Vagina (tissue), 2 donors: Measurements from ENCODE around the gene MMP19.

Experiments
- CTCF ChIP-seq, 3 experiments: fragments of 450-650 bp in 2 of 3; fragments of 200-600 bp in 1 of 3; sonication (generic) in 1 of 3; IDR thresholded peaks; one replicate each; pipeline ENCODE4 v1.5.1; 2017 to 2019; ENCODE audit warnings: antibody characterized with exemption in 3 of 3, mild to moderate bottlenecking in 2 of 3, moderate library complexity in 2 of 3
- POLR2A ChIP-seq, 2 donors: fragments of 450-650 bp; IDR thresholded peaks; one replicate each; pipeline ENCODE4 v1.6.1; 2017; ENCODE audit warnings: antibody characterized with exemption in 2 of 2, mild to moderate bottlenecking in 2 of 2, moderate library complexity in 2 of 2

GRCh38 chr12:55812088-55812487 lies 30.6 kb downstream of the MMP19 start:
- TF ChIP-seq CTCF (IDR thresholded peaks at IDR 0.05) (no peak), POLR2A (IDR thresholded peaks at IDR 0.05) (no peak)
